ENCODE measurements around the gene RDH14.

DNA sequence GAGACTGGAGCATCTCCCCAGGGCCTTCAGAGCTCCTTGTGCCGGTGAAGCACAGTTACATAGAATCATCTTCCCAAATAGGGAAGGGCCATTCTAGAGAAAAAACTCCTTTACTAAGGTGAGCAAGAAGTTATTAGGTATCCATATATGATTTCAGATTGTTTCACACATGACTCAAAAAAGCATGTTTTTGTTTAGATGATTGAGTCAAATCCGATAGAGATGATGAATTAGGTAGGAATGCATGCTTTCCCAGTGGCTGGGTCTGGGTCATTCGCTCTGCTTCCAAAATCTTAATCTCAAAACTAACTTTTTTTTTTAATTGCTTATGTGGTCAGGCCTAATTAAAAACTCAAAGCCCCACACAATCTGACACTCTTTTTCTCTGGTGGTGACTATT lies 25.1 kb upstream of the RDH14 start:
- TF ChIP-seq, protein P1, sequence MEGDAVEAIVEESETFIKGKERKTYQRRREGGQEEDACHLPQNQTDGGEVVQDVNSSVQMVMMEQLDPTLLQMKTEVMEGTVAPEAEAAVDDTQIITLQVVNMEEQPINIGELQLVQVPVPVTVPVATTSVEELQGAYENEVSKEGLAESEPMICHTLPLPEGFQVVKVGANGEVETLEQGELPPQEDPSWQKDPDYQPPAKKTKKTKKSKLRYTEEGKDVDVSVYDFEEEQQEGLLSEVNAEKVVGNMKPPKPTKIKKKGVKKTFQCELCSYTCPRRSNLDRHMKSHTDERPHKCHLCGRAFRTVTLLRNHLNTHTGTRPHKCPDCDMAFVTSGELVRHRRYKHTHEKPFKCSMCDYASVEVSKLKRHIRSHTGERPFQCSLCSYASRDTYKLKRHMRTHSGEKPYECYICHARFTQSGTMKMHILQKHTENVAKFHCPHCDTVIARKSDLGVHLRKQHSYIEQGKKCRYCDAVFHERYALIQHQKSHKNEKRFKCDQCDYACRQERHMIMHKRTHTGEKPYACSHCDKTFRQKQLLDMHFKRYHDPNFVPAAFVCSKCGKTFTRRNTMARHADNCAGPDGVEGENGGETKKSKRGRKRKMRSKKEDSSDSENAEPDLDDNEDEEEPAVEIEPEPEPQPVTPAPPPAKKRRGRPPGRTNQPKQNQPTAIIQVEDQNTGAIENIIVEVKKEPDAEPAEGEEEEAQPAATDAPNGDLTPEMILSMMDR (IDR thresholded peaks at IDR 0.05), result no peak
- TF ChIP-seq POLR2A (IDR thresholded peaks at IDR 0.05), result no peak
